Measurements from ENCODE around the gene C1orf232. TPM values are rescaled to one million over a fixed set of nuclear protein-coding genes. Genes with fewer than 3 reads are reported as not detected.
A peak's percentile ranks its signal among the peaks of the same experiment; 100 is the strongest.

The C1orf232 gene
- total and polyA plus RNA-seq, 2 of the 13 experiments (the other 11 are each of a cell fraction or from before 2014, with no cell fraction given), result not detected

- 8% methylated on average over 6 of the region's 6 CpGs for WGBS (ENCODE audit: low lambda C conversion rate)
- Histone ChIP-seq H3K27me3 (ENCODE audit: control insufficient read depth in 1 of 2, insufficient read depth in 2 of 2, low read length in 2 of 2) (peaks cover 14 to 69% of the 10 kb centered on the region in 2 experiments; a peak in 4 of 5 replicates), H2AFZ (ENCODE audit: low read length) (no peak within 1 kb of the TSS), H3K36me3 (replicated peaks in 1 of 2; ENCODE audit: control insufficient read depth in 1 of 2, insufficient read depth in 2 of 2, low read length in 2 of 2) (no peaks in the 10 kb centered on the region), H3K4me3 (replicated peaks in 1 of 3; ENCODE audit: insufficient read depth in 1 of 3, low read depth in 2 of 3, low read length in 3 of 3) (no peak within 1 kb of the TSS), H3K27ac (ENCODE audit: extremely low read length, insufficient read depth, low read length) (no peak within 1 kb of the TSS), H4K20me1 (ENCODE audit: insufficient read depth, low read length) (no peaks in the 10 kb centered on the region), H3K4me1 (ENCODE audit: insufficient read depth, low read length) (peaks cover 30% of the 10 kb centered on the region), H3K79me2 (ENCODE audit: insufficient read depth, low read length) (no peaks in the 10 kb centered on the region), H3K9me3 (ENCODE audit: low read length) (no peaks in the 10 kb centered on the region), H3K4me2 (ENCODE audit: low read depth, low read length) (no peak within 1 kb of the TSS), H3K9ac (ENCODE audit: insufficient read depth, low read depth, low read length) (no peak within 1 kb of the TSS)
- FAIRE-seq (no peak), DNase-seq (ENCODE audit: low spot score) (no peak), ATAC-seq (no peak)
- in situ Hi-C loops (cut with HindIII; ENCODE audit: extremely low pct_ligation_motif_present, low pct_unique_long_range_greater_than_20kb) (loop anchor here (10.0 kb wide), 1 partner anchor 54 kb away; no protein-coding TSS in a partner anchor), intact Hi-C loops (cut with micrococcal nuclease; ENCODE audit: unreplicated experiment) (no loop called here)
- ChIA-PET CTCF (ENCODE audit: low intra/inter-chr PET ratio, low total read pairs) (no interaction called here), POLR2A (no interaction called here)
- BruUV-seq (replicated peaks), result no TSS peak
- TF ChIP-seq ZNF652 (CRISPR knock-in tag; IDR thresholded peaks at IDR 0.05; ENCODE audit: borderline replicate concordance, low read depth) (0 out of 2 replicates have a peak, but pooled peaks have one; percentile 50), TBL1XR1 (IDR thresholded peaks at IDR 0.05; ENCODE audit: borderline replicate concordance, low read length, partially characterized antibody) (no peak), U2AF2 (IDR thresholded peaks at IDR 0.05; ENCODE audit: low read depth, low read length) (no peak), CCAR2 (optimal IDR thresholded peaks at IDR 0.05; ENCODE audit: low read depth, low read length) (no peak)
These were observed 9.6 kb downstream of the C1orf232 start, which contains the start of gene FAM110D for GRCh38 chr1:26158908-26159742. Gene FAM110D (plus strand): TSS chr1:26159079. CDS start chr1:26161292, 2,213 bp downstream.

- FAIRE-seq, result no peak
- in situ Hi-C loops (cut with HindIII; ENCODE audit: extremely low pct_ligation_motif_present, low pct_unique_long_range_greater_than_20kb), result loop anchor here (10.0 kb wide), 1 partner anchor 54 kb away; no protein-coding TSS in a partner anchor
These were observed 10.4 kb downstream of the C1orf232 start for GRCh38 chr1:26158271-26158907.

More at GRCh38 chr1:26158271-26158907, 10.4 kb downstream of the C1orf232 start:
- no peaks in the 10 kb centered on the region for H3K79me2 ChIP-seq (ENCODE audit: insufficient read depth, low read length)
- no peak overlapping the region for H3K4me3 ChIP-seq (replicated peaks in 1 of 3; ENCODE audit: insufficient read depth in 1 of 3, low read depth in 2 of 3, low read length in 3 of 3)
- H3K9ac ChIP-seq (ENCODE audit: insufficient read depth, low read depth, low read length), result no peak overlapping the region
- ATAC-seq, result no peak
- no peaks in the 10 kb centered on the region for H3K9me3 ChIP-seq (ENCODE audit: low read length)
- H3K27ac ChIP-seq (ENCODE audit: extremely low read length, insufficient read depth, low read length), result no peak overlapping the region
- H2AFZ ChIP-seq (ENCODE audit: low read length), result no peak overlapping the region
- CTCF ChIA-PET (ENCODE audit: low intra/inter-chr PET ratio, low total read pairs), result no interaction called here
- TF ChIP-seq NFYC (CRISPR knock-in tag; IDR thresholded peaks at IDR 0.05) (no peak), ZNF749 (CRISPR knock-in tag; IDR thresholded peaks at IDR 0.05; ENCODE audit: borderline replicate concordance) (no peak), RELA (CRISPR knock-in tag; IDR thresholded peaks at IDR 0.05) (no peak), ZNF513 (CRISPR knock-in tag; conservative IDR thresholded peaks at IDR 0.05) (no peak), AGO2 (optimal IDR thresholded peaks at IDR 0.05; ENCODE audit: low read depth, low read length) (no peak)
- 23% methylated on average over 3 of the region's 5 CpGs for WGBS (ENCODE audit: low lambda C conversion rate)
- peaks cover 16 to 65% of the 10 kb centered on the region in 2 experiments; a peak in 4 of 5 replicates for H3K27me3 ChIP-seq (ENCODE audit: control insufficient read depth in 1 of 2, insufficient read depth in 2 of 2, low read length in 2 of 2)
- POLR2A ChIA-PET, result no interaction called here
- DNase-seq (ENCODE audit: low spot score), result no peak
- H3K4me1 ChIP-seq (ENCODE audit: insufficient read depth, low read length), result peaks cover 24% of the 10 kb centered on the region
- H3K36me3 ChIP-seq (replicated peaks in 1 of 2; ENCODE audit: control insufficient read depth in 1 of 2, insufficient read depth in 2 of 2, low read length in 2 of 2), result no peaks in the 10 kb centered on the region
- no TSS peak for BruUV-seq (replicated peaks)
- H3K4me2 ChIP-seq (ENCODE audit: low read depth, low read length), result no peak overlapping the region
- intact Hi-C loops (cut with micrococcal nuclease; ENCODE audit: unreplicated experiment), result no loop called here
- no peaks in the 10 kb centered on the region for H4K20me1 ChIP-seq (ENCODE audit: insufficient read depth, low read length)

All from HepG2 (cell line).